ENCODE data around the gene DGKZ.

DNA sequence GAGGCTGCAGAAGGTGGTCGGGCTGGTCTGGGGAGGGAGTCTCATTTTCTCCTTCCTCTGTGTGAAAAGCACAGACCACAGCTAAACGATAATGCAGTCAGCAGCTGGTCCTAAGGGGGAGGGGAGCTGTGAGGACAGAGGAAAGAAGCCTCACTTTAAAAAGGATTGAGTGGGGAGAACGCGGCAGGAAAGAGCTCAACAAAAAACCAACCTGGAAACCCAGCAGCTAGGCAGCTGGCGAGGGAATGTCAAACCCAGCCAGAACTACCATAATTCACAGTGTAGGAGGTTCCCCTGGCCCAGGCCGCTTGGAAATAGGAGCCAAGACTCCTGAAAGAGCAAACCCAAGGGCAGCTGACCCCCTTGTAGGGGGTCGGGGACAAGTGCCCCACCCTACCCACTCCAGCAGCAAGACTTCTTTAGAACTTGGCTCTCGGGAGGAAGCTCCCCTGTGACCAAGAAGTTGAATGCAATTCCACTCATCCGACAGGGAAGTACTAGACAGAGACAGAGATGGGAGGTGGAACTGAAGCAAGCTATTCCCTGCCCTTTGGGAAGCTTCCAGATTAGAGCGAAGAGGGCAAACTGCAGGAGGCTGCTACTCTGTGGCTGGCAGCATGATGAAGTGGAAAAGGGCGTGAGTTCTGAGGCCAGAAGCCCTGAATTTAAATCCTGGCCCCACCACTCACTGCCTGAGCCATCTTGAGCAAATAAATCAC lies 16.5 kb upstream of the DGKZ start:
- TF ChIP-seq POLR2A (IDR thresholded peaks at IDR 0.05) (no peak), CTCF (IDR thresholded peaks at IDR 0.05) (no peak)
